HepG2 (cell line): ENCODE results near the gene GPR32. TPM values are rescaled to one million over a fixed set of nuclear protein-coding genes. Genes with fewer than 3 reads are reported as not detected.

Experiments
- ATAC-seq: fragments of 200-7000 bp; cut with Tn5 transposase; 3 replicates; pipeline ENCODE4 v1.9.1; 2020; ENCODE audit warnings: mild to moderate bottlenecking, moderate library complexity
- BruUV-seq: library from RNA; stranded (reverse); fragments of 400-500 nt; replicated peaks from 2 replicates; lab custom pipeline; 2021; lab: Mats Ljungman, UMichigan
- CTCF ChIA-PET: fragments of 300-600 bp; formaldehyde crosslinking; extraction: SDS; loops from one replicate; lab custom pipeline; 2021; ENCODE audit warnings: low total read pairs, inconsistent platforms, low intra/inter-chr PET ratio; lab: Yijun Ruan, JAX
- POLR2A ChIA-PET: fragments of 350-600 bp; sonication (Branson Sonifier 250); formaldehyde crosslinking; loops from one replicate; lab custom pipeline; 2020; ENCODE audit warnings: antibody characterized with exemption, inconsistent platforms; lab: Yijun Ruan, JAX
- DNase-seq: peaks from one replicate; pipeline ENCODE4 v3.0.0-alpha.2; 2015; ENCODE audit warnings: low spot score
- FAIRE-seq: peaks from 3 replicates; lab custom pipeline; 2011; peaks lifted over from hg19 to GRCh38; lab: Jason Lieb, UNC
- H2AFZ ChIP-seq: one replicate; pipeline ENCODE4 v1.6.1; 2011; ENCODE audit warnings: low read length, inconsistent platforms
- H3K27ac ChIP-seq: fragments of 300-600 bp; 3 replicates; pipeline ENCODE4 v1.8.0; 2011; ENCODE audit warnings: mixed run types, mild to moderate bottlenecking, mixed read lengths, low read length, inconsistent platforms; ENCODE audit not compliant: insufficient read depth; ENCODE audit errors: extremely low read length
- H3K27me3 ChIP-seq, 2 experiments: fragments of 200-600 bp in 1 of 2; 2 replicates in 1 of 2; 3 replicates in 1 of 2; pipeline versions ENCODE4 v1.6.0 to v1.8.0; 2011; ENCODE audit warnings: low read length in 2 of 2, mild to moderate bottlenecking in 2 of 2, moderate library complexity in 2 of 2, inconsistent platforms in 1 of 2; ENCODE audit not compliant: insufficient read depth in 2 of 2, control insufficient read depth in 1 of 2
- H3K36me3 ChIP-seq, 2 experiments: fragments of 200-600 bp in 1 of 2; replicated peaks in 1 of 2; 2 replicates in 1 of 2; 3 replicates in 1 of 2; pipeline versions ENCODE4 v1.5.1 to v1.8.0; 2011; ENCODE audit warnings: low read length in 2 of 2, inconsistent platforms in 1 of 2; ENCODE audit not compliant: insufficient read depth in 2 of 2, control insufficient read depth in 1 of 2
- H3K4me1 ChIP-seq: 2 replicates; pipeline ENCODE4 v1.5.1; 2012; ENCODE audit warnings: low read length, inconsistent platforms; ENCODE audit not compliant: insufficient read depth
- H3K4me2 ChIP-seq: 2 replicates; pipeline ENCODE4 v1.6.0; 2011; ENCODE audit warnings: low read depth, low read length, inconsistent platforms
- H3K4me3 ChIP-seq, 3 experiments: fragments of 200-600 bp in 1 of 3; sonication (generic), shearing (Covaris generic) in 1 of 3; replicated peaks in 1 of 3; 2 replicates each; pipeline ENCODE4 v1.5.1; 2011 to 2016; ENCODE audit warnings: low read length in 3 of 3, inconsistent platforms in 2 of 3, low read depth in 2 of 3, mild to moderate bottlenecking in 2 of 3, control low read depth in 1 of 3, mixed read lengths in 1 of 3; ENCODE audit not compliant: insufficient read depth in 1 of 3
- H3K79me2 ChIP-seq: one replicate; pipeline ENCODE4 v1.6.1; 2011; ENCODE audit warnings: low read length, inconsistent platforms; ENCODE audit not compliant: insufficient read depth
- H3K9ac ChIP-seq: 2 replicates; pipeline ENCODE4 v1.6.0; 2011; ENCODE audit warnings: mild to moderate bottlenecking, low read depth, low read length, inconsistent platforms; ENCODE audit not compliant: insufficient read depth
- H3K9me3 ChIP-seq: 2 replicates; pipeline ENCODE4 v1.5.1; 2012; ENCODE audit warnings: mild to moderate bottlenecking, low read length
- H4K20me1 ChIP-seq: 2 replicates; pipeline ENCODE4 v1.6.0; 2011; ENCODE audit warnings: inconsistent platforms, mild to moderate bottlenecking, low read length, moderate library complexity; ENCODE audit not compliant: insufficient read depth
- AGO2 ChIP-seq: fragments of 200-400 bp; formaldehyde crosslinking; optimal IDR thresholded peaks from 2 replicates; pipeline ENCODE3; 2017; ENCODE audit warnings: mild to moderate bottlenecking, low read depth, low read length, moderate library complexity
- DNMT1 ChIP-seq: sonication (generic); formaldehyde crosslinking; IDR thresholded peaks from 2 replicates; pipeline ENCODE4 v1.5.1; 2020; ENCODE audit warnings: mild to moderate bottlenecking, missing genetic modification reagents
- EEA1 ChIP-seq: sonication (generic); formaldehyde crosslinking; IDR thresholded peaks from 2 replicates; pipeline ENCODE4 v1.5.1; 2020; ENCODE audit warnings: mild to moderate bottlenecking, missing genetic modification reagents, borderline replicate concordance
- HDAC2 ChIP-seq: sonication (generic); formaldehyde crosslinking; IDR thresholded peaks from 2 replicates; pipeline ENCODE4 v1.4.0; 2020; ENCODE audit warnings: missing genetic modification reagents
- HMGA1 ChIP-seq: sonication (generic); formaldehyde crosslinking; conservative IDR thresholded peaks from 2 replicates; pipeline ENCODE4 v1.4.0; 2020; ENCODE audit warnings: missing genetic modification reagents
- MEIS1 ChIP-seq: sonication (generic); formaldehyde crosslinking; IDR thresholded peaks from 2 replicates; pipeline ENCODE4 v1.9.0; 2021; ENCODE audit warnings: mild to moderate bottlenecking, missing genetic modification reagents, moderate library complexity, borderline replicate concordance
- NRL ChIP-seq: sonication (generic); formaldehyde crosslinking; IDR thresholded peaks from 2 replicates; pipeline ENCODE4 v1.5.0; 2020; ENCODE audit warnings: missing genetic modification reagents, mild to moderate bottlenecking, moderate library complexity, borderline replicate concordance
- SP2 ChIP-seq: sonication (generic); formaldehyde crosslinking; IDR thresholded peaks from 2 replicates; pipeline ENCODE4 v1.5.1; 2020; ENCODE audit warnings: mild to moderate bottlenecking, missing genetic modification reagents
- YY1 ChIP-seq: IDR thresholded peaks from 2 replicates; pipeline ENCODE4 v1.6.1; 2011; ENCODE audit warnings: low read length, low read depth, moderate library complexity, mild to moderate bottlenecking; ENCODE audit not compliant: insufficient read depth, insufficient replicate concordance
- ZNF510 ChIP-seq: sonication (generic); formaldehyde crosslinking; IDR thresholded peaks from 2 replicates; pipeline ENCODE4 v1.4.0; 2020; ENCODE audit warnings: low read depth, mild to moderate bottlenecking, missing genetic modification reagents
- ZNF747 ChIP-seq: sonication (generic); formaldehyde crosslinking; IDR thresholded peaks from 2 replicates; pipeline ENCODE4 v1.8.1; 2023; ENCODE audit warnings: missing genetic modification reagents, mild to moderate bottlenecking, borderline replicate concordance
- ZNF772 ChIP-seq: sonication (generic); formaldehyde crosslinking; IDR thresholded peaks from 2 replicates; pipeline ENCODE4 v1.5.0; 2020; ENCODE audit warnings: mild to moderate bottlenecking, missing genetic modification reagents
- WGBS: methylation state at CpG from one replicate; pipeline ENCODE4 v1.1.6; 2017; ENCODE audit warnings: low lambda C conversion rate; 5-methylcytosine and 5-hydroxymethylcytosine counted together
- in situ Hi-C: cut with HindIII; loops from 2 replicates; pipeline ENCODE4 v1.10.0; 2017; ENCODE audit warnings: low pct_unique_long_range_greater_than_20kb; ENCODE audit not compliant: extremely low pct_ligation_motif_present
- intact Hi-C: fragments of 100-400 bp; cut with micrococcal nuclease; formaldehyde crosslinking; loops from one replicate; pipeline ENCODE4 v1.10.0; 2022; ENCODE audit not compliant: unreplicated experiment
- polyA plus RNA-seq, 8 experiments: library from polyadenylated mRNA; depleted of rRNA in 3 of 8; stranded (reverse) in 7 of 8; unstranded in 1 of 8; fragments of >200 nt; fragmentation: Illumina TruSeq in 4 of 8; extraction: Trizol in 4 of 8; gene quantifications; 2 replicates each; pipeline versions ENCODE4 v1.2.1 to v1.2.3, GENCODE V29; 2011 to 2016; ENCODE audit warnings: low read depth in 4 of 8, missing spikeins in 1 of 8, mixed read lengths in 1 of 8; ENCODE audit not compliant: insufficient read depth in 1 of 8
- total RNA-seq, 5 experiments: library from RNA; depleted of rRNA; stranded (reverse); fragments of >200 nt; fragmentation: Illumina TruSeq; extraction: Trizol; gene quantifications; 2 replicates each; pipeline ENCODE4 v1.2.3, GENCODE V29; 2016; ENCODE audit warnings: low read depth in 1 of 5
- TF ChIP-seq, protein P1 (sequence below): IDR thresholded peaks from 2 replicates; pipeline ENCODE4 v1.6.1; 2016; ENCODE audit warnings: low read depth, missing genetic modification reagents, missing compliant biosample characterization
- TF ChIP-seq, protein P2 (sequence below): fragments of 450-650 bp; IDR thresholded peaks from 2 replicates; pipeline ENCODE4 v1.6.1; 2016

Gene GPR32
- total and polyA plus RNA-seq, 2 of the 13 experiments (the other 11 are each of a cell fraction or from before 2014, with no cell fraction given): not detected

DNA sequence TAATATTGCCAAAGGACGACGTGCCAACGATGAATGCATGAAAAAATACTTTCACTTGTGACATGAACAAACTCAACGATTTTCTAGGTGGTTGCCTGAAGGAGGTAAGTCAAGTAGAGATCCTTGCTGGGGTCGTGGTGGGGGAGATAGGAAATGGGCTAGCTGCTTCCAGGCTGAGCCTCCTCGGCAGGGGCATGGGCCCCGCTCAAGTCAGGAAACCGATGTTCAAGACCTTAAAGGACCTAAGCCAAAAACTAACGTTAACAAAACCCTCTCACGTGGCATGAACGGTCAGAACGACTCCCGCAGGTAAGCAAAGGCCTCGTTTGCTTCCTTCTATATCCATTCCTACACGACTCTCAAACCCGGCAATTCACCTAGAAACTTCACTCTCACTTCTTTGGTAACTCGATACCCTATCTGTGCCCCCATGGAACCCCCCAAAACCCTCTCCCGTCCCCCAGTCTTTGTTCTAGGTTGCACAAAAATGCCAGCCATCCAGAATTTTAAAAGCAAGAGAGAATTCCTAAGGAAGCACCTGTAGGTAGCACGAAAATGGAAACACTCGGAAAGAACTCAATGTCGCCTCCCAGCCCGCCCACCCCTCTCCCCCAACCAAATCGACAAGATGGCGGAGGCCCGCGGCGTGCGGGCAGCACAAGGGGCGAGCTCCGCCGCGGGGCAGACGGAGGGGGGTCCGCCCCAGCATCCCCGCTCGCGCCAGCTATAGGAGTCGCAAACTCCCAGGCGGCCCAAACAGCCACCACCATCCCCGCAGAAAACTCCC, 33.6 kb downstream of the GPR32 start:
- no peak for DNase-seq
- POLR2A ChIA-PET: interaction anchor here (0.6 to 2.6 kb wide), 6 partner anchors 9 to 118 kb away, joined by 3 to 27 read pairs (median 4); no protein-coding TSS in a partner anchor
- Histone ChIP-seq H3K79me2 (peaks cover 38% of the 10 kb centered on the region), H3K4me2 (peak overlapping the region; percentile 92), H2AFZ (no peak overlapping the region), H3K4me1 (peaks cover 31% of the 10 kb centered on the region), H3K9ac (peak overlapping the region; percentile 99), H4K20me1 (peaks cover 32% of the 10 kb centered on the region), H3K27me3 (no peaks in the 10 kb centered on the region; a peak in 1 of 5 replicates), H3K9me3 (no peaks in the 10 kb centered on the region), H3K27ac (peak overlapping the region; percentile 99), H3K4me3 (peak overlapping the region; percentile 92 to 94 (median 93)), H3K36me3 (peaks cover 15 to 33% of the 10 kb centered on the region in 2 experiments)
- 0 out of 2 replicates have a peak, but pooled peaks have one; percentile 3 for TF ChIP-seq SP2 (CRISPR knock-in tag)
- no peak; the same call in 1 of the 2 replicates for TF ChIP-seq HDAC2
- TF ChIP-seq ZNF510 (CRISPR knock-in tag): no peak
- no peak for TF ChIP-seq MEIS1 (CRISPR knock-in tag)
- peak; percentile 90 for TF ChIP-seq AGO2
- TF ChIP-seq HMGA1 (CRISPR knock-in tag): no peak
- TF ChIP-seq EEA1 (CRISPR knock-in tag): 0 out of 2 replicates have a peak, but pooled peaks have one; percentile 21
- no peak for TF ChIP-seq ZNF772 (CRISPR knock-in tag)
- TF ChIP-seq DNMT1 (CRISPR knock-in tag): 0 out of 2 replicates have a peak, but pooled peaks have one; percentile 5
- no peak for TF ChIP-seq ZNF747
- TF ChIP-seq YY1: peak; percentile 78
- TF ChIP-seq, protein P1, sequence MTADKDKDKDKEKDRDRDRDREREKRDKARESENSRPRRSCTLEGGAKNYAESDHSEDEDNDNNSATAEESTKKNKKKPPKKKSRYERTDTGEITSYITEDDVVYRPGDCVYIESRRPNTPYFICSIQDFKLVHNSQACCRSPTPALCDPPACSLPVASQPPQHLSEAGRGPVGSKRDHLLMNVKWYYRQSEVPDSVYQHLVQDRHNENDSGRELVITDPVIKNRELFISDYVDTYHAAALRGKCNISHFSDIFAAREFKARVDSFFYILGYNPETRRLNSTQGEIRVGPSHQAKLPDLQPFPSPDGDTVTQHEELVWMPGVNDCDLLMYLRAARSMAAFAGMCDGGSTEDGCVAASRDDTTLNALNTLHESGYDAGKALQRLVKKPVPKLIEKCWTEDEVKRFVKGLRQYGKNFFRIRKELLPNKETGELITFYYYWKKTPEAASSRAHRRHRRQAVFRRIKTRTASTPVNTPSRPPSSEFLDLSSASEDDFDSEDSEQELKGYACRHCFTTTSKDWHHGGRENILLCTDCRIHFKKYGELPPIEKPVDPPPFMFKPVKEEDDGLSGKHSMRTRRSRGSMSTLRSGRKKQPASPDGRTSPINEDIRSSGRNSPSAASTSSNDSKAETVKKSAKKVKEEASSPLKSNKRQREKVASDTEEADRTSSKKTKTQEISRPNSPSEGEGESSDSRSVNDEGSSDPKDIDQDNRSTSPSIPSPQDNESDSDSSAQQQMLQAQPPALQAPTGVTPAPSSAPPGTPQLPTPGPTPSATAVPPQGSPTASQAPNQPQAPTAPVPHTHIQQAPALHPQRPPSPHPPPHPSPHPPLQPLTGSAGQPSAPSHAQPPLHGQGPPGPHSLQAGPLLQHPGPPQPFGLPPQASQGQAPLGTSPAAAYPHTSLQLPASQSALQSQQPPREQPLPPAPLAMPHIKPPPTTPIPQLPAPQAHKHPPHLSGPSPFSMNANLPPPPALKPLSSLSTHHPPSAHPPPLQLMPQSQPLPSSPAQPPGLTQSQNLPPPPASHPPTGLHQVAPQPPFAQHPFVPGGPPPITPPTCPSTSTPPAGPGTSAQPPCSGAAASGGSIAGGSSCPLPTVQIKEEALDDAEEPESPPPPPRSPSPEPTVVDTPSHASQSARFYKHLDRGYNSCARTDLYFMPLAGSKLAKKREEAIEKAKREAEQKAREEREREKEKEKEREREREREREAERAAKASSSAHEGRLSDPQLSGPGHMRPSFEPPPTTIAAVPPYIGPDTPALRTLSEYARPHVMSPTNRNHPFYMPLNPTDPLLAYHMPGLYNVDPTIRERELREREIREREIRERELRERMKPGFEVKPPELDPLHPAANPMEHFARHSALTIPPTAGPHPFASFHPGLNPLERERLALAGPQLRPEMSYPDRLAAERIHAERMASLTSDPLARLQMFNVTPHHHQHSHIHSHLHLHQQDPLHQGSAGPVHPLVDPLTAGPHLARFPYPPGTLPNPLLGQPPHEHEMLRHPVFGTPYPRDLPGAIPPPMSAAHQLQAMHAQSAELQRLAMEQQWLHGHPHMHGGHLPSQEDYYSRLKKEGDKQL (CRISPR knock-in tag): no peak
- no peak for TF ChIP-seq NRL (CRISPR knock-in tag)
- TF ChIP-seq, protein P2, sequence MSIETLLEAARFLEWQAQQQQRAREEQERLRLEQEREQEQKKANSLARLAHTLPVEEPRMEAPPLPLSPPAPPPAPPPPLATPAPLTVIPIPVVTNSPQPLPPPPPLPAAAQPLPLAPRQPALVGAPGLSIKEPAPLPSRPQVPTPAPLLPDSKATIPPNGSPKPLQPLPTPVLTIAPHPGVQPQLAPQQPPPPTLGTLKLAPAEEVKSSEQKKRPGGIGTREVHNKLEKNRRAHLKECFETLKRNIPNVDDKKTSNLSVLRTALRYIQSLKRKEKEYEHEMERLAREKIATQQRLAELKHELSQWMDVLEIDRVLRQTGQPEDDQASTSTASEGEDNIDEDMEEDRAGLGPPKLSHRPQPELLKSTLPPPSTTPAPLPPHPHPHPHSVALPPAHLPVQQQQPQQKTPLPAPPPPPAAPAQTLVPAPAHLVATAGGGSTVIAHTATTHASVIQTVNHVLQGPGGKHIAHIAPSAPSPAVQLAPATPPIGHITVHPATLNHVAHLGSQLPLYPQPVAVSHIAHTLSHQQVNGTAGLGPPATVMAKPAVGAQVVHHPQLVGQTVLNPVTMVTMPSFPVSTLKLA: no peak
- FAIRE-seq: no peak
- CTCF ChIA-PET: no interaction called here
- intact Hi-C loops: no loop called here
- BruUV-seq: TSS peak; percentile 81
- in situ Hi-C loops: no loop called here
- peak; percentile 37 for ATAC-seq
- WGBS: under 1% methylated on average over 37 of the region's 40 CpGs
